Skin of body (tissue), 2 donors: ENCODE results near the gene ZC3H7B. TPM values are rescaled to one million over a fixed set of nuclear protein-coding genes. Genes with fewer than 3 reads are reported as not detected.

Source experiments
- DNase-seq: peaks from one replicate; lab custom pipeline; 2025; lab: John Stamatoyannopoulos, UW
- total RNA-seq: library from RNA; depleted of rRNA; stranded (reverse); fragments of >200 nt; gene quantifications from one replicate; pipeline ENCODE4 v1.2.3, GENCODE V29; 2014

Gene ZC3H7B
- total RNA-seq, 1 donor from 2014 or later = 28.5 TPM

DNA sequence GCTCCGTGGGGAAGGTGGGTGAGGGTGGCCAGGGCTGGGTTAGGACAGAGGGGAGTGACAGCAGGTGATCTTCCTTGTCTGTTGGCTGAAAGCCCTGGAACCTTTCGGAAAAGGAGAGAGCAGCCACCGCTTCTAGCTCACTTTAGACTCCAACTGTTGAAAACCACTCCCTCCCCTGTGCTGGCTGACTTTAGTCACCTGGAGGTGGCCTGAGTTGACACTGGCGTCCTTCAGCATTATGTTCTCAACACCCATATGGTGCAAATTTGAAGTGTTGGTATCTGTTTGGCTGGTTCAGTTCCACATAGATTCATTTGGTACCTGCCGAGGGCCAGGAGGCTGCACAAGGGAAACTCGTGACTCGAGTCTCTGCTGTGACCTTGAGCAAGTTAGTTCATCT is 28.8 kb downstream of the ZC3H7B start:
- no peak for DNase-seq

DNA sequence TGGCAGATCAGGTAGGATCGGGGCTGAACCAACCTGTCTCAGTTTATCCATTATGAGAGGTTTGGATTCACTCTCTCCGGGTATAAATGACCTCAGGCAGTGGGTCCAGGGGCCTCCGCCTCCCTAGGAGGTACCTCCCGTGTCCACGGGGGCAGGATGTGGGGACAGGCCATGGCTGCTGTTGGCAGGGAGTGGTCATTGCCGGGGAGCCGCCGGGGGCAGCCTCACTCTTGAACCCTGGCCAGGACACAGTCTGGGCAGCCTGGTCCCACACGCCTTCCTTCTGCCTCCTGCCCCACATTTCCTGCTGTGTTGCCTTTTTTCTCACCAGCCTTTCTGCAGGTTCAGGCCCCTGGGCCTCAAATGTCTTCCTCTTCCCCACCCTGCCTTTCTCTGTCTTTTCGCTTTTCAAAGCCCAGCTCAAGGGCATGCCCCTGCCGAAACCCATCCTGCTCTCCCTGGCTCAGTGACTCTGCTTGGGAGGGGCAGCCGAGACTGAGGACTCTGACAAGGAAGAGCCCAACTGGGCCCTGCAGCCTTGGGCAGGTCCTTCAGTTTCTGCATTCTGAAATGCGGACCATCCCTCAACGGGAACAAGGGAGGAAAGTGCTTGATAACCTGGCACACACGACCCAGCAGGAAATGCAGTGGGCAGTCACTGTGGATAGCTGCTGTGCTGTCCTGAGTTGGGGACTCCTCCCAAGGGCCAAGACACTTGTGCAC is 31.1 kb downstream of the ZC3H7B start:
- no peak for DNase-seq

DNA sequence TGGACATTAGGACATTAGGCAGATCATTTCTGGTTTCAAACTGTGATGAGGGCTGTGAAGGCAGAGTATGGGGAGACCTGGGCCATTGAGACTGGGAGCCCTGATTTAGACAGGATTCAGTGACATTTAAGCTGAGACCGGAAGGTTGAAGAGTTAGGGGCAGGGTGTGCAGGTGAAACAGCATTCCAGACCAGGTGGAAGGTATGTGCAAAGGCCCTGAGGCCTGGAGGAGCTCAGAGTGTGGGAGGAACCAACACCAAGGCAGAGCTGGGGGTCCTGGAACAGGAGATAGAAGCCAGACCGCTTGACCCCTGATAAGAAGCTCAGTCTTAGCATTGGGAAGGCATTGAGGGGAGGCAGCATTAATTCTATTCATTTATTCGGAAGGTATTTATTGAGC is 32.5 kb downstream of the ZC3H7B start:
- DNase-seq = no peak

DNA sequence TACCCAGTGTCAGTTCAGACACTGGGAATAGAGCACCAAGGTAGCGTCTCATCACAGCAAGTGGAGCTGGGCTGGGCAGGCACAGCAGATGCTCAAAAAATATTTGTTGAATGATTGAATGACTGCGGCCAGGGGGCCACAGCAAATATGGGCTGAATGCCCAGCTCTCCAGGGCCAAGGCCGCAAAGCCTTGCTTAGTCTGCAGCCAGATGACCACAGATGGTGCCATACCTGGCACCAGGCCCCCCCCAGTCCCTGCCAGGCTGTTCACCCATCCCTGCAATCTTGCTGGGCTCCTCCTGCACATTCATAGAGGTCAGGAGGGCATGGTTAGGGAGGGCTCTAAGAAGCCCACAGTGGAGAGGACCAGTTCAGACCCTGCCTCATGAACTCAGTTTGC is 32.9 kb downstream of the ZC3H7B start:
- no peak for DNase-seq

DNA sequence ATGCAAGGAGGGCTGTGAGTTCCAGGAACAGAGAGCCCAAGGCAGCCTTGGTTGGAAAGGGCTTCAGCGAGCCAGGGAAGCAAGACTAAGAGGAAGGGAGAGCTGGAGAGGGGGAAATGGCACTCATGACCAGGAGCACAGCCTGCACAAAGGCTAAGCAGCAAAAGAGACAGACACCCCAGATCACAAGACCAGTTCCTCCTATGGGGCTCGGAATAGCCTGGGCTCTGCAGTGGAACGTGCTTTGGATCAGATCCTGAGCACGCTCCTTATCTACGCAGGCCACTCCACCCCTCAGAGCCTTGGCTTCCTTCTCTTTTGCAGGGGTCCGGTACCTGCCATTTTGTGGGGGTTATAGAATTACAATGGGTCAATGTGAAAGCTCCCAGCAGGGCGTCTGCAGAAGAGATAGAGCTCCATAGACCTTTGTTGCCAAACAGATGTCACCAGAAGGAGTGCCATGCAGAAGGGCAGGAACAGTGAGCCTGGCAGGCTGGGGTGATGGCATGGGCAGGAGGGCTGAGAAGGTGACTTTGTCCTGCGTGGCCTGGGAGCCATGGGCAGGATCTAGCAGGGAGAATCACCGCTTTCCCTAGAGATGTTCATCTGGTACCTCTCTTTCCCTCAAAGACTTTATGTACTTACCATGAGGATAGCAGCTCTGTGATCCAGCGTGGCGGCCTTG is 33.8 kb downstream of the ZC3H7B start:
- no peak for DNase-seq

DNA sequence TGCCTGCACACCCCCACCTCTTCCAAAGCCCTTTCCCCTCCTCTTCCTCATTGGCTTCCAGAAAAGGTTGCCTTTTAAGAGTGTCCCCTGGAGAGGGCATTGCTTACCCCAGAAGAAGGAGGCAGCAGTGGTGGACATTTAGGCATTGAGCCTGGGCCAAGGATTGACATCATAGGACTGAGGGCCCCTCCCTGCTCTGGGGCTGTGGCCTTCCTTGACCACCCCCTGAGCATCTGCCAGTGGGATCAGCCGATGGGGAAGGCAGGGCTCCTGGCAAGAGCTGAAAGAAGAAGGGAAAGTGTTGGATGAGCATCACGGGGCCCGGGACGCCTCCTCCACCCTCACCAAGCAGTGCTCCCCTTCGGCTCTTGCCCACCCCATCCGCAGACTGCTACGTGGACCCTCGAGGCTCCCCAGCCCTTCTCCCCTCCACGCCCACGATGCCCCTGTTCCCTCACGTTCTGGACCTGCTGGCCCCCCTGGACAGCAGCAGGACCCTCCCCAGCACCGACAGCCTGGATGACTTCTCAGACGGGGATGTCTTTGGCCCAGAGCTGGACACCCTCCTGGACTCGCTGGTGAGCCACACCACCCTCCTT is 37.4 kb downstream of the ZC3H7B start:
- no peak for DNase-seq

DNA sequence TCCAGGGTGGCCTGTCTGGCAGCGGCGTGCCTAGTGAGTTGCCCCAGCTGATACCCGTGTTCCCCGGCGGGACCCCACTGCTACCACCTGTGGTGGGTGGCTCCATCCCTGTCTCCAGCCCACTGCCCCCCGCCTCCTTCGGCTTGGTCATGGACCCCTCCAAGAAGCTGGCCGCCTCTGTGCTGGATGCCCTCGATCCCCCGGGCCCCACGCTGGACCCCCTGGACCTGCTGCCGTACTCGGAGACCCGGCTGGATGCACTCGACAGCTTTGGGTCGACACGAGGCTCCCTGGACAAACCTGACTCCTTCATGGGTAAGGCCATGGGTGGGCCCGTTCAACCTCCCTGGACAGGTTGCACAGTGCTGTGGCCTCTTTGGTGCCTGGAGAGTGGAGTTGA is 38.5 kb downstream of the ZC3H7B start:
- no peak for DNase-seq

DNA sequence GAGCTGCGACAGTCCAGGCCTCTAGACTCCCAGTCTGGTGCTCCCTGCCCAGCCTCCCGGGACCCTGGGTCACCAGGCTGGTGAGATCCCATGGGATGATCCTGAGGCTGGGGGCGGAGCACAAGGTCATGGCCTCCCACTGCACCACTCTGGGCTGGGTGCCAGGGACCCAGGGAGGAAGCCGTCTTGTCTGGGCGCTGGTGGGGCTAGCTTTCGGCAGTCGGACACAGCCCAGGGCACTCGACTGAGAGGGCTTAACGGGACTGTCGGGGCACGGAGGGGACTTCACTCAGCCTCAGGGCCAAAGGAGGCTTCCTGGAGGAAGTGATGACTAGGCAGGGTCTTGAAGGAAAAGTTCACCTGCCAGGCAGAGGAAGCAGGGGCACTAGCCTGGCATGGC is 39.0 kb downstream of the ZC3H7B start:
- no peak for DNase-seq

DNA sequence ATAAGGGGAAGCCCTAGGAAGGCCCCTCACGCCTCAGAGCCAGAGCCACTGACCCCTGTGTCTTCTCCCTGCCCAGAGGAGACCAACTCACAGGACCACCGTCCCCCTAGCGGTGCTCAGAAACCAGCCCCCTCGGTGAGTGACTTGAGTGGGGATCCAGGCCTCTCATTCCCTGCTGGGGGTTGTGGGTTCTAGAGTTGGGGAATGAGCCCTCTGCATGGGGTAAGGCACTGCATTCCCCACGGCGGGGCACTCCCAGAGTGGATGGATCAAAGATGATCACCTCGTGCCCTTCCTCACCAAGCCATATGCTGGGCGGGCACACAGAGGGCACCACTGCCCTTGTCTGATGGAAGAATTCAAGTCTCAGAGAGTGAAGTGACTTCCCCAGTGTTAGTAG is 39.7 kb downstream of the ZC3H7B start:
- DNase-seq = no peak

DNA sequence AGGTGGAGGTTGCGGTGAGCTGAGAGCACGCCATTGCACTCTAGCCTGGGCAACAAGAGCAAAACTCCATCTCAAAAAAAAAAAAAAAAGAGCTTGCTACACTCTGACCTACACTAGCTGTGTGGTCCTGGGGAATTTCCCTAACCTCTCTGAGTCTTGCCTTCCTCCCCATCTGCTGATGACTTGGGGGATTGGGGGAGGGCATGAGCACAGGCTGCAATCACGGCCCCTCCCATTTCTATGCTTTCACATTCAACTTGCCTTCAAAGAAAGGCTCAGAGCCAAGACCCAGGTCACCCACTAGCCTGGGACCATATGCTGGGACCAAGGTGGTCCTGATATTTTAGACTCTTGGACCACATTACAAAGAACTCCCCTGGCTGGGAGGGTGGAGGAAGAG is 40.7 kb downstream of the ZC3H7B start:
- DNase-seq = no peak

DNA sequence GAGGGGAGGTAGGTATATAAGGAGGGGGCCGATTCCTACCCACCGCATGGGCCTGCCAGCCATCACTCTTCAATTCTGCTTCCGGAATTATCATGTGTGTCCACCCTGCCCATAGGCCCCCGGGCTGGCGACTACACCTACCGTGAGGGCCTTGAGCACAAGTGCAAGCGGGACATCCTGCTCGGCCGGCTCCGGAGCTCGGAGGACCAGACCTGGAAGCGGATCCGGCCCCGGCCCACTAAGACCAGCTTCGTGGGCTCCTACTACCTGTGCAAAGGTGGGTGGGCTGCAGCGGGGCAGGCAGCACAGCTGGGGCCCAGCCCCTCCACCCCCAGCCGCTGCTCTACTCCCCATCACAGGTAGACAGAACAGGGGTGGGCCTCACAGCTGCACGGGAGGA is 42.0 kb downstream of the ZC3H7B start:
- DNase-seq = no peak

DNA sequence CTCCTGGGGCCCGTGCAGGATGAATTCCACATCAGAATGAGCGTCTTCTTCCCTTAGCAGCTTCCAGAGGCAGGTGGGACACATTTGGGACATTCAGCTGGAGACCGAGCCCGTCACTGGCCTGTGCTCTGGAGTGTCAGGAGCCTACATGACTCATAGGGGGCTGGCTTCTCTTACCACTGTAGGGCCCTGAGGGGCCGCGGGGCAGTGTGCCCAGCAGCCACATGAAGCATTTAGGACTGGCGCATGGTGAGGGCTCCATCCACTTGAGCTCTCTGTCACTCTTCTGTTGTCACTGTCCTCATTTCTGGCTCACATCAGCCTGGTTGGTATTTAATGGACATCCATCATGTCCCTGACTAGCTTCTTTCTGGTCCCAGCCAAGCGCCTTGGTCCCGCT is 42.4 kb downstream of the ZC3H7B start:
- no peak for DNase-seq

DNA sequence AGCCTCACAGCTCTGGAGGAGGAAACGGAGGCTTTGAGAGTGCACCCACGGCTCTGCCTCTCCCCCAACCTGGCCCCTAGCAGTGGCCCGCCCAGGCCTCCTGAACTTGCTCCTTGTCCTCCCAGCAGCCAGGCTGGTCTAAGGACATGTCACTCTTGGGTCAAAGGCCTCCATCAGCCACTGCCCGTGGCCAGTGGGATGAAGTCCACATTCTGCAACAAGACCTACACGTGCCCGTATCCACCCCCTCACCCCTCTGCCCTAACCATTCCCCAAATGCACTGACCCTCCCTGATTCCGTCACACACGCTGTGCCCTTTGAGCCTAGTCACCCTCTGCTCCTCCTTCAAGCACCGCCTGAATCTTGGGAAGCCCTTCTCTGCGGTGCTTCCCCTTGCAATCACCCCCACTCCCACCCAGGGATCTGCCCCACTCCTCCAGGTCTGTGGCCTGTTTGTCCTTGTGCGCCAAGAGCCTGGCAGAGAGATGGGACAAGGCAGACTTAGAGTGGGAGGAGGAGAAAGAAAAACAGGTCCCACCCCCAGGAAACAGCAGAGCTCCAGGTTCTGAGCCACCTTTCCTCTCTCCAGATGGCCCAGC is 43.0 kb downstream of the ZC3H7B start:
- no peak for DNase-seq

DNA sequence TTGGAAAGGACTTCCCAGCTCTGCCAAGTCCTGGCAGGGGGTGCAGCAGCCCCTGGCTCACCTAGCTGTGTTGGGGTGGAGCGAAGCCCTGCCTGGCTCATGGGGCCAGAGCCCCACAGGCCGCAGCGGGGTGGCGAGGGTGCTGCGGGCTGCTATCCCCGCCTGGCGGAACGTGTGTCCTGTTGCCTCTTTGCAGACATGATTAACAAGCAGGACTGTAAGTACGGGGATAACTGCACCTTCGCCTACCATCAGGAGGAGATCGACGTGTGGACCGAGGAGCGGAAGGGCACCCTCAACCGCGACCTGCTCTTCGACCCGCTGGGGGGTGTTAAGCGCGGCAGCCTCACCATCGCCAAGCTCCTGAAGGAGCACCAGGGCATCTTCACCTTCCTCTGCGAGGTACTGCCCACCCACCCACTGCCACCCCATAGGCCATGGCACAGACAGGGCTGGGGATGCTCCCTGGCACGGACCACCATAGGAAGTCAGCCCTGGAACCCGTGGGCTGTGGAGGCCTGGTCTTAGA is 44.5 kb downstream of the ZC3H7B start:
- no peak for DNase-seq

DNA sequence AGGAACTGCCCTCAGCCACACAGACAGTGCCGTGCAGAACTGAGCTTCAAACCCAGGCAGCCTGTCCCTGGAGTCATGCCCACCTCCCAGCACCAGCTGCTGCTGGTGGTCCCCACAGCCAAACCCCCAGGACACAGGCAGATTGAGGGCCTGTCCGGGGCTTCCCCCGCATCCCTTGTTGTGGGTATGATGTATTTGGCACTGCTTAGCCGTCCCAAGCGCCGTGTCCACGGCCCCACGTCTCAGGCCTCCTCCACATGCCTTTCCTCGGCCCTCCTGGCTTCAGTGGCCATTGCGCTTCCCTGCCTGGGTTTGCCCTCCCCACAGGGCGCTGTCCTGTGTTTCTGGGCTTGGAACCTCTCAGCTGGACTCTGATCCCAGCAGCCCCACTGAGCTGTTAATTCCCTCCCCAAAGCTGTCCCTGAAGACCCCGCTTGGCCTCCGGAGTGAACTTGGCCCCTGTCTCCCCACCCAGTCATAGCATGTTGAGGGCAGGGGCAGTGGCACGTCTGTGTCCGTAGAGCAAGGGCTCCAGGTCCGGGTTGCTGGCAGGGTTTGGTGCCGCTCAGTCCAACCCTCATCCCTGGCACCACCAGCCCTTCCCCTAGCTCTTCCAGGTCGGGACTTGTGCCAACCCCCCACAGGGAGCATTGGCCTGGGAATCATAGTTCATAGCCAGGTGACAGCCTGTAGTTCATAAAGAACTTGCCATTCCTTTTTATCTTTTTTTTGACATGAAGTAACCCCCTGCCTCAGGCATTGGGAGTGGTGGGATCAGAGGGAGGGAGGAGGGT is 45.9 kb downstream of the ZC3H7B start:
- DNase-seq = no peak

DNA sequence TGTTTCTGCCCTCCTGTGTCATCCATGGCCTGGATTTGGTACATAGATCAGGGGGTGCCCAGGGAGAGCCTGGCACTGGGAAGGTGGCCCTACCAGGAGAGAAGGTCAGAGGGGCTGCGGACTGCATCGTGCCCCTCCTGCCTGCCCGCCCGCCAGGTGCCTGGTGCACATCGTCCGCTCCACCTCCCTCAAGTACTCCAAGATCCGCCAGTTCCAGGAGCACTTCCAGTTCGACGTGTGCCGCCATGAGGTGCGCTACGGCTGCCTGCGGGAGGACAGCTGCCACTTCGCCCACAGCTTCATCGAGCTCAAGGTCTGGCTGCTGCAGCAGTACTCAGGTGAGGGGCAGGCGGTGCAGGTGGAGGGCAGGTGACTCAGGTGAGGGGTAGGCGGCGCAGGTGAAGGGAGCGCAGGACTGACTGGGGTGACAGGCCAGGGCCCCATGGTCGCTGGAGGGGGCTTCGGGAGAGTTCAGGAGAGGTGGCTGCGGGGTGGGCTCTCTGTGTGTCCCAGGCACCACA is 47.7 kb downstream of the ZC3H7B start:
- DNase-seq = no peak

DNA sequence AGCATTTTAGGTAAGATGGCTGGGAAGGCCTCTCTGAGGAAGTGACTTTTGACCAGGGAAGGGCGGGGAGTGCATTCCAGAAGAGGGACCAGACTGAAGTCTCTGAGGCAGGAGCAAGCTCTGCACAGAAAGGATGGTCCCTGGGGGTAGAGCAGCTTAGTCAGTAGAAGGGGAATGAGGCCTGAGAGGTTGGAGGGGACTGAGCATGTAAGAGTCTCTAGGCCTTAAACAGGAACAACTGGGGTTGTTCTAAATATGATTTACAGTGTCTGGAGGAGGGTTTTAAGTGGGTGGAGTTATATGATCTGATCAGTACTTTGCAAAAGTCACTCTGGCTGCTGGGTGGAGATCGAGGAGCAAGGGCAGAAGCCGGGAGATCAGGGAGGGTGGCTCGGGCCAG is 48.8 kb downstream of the ZC3H7B start:
- no peak for DNase-seq

DNA sequence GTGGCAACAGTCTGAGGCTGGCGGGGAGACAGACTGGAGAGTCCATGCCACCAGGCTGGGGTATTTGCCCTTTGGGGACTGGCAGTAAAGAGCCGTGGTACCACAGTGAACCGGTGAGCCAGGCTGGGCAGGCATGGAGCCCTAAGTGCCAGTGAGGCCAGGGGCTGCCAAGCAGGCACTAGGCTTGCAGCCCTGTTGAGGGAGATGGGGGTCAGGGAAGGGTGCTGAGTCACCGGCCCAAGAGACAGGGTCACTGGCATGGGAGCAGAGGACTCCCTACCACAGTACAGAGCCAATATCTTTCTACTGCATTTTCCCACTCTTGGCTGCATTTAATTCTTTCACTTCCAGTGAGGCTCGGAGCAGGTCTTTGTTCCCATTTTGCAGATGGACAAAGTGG is 49.7 kb downstream of the ZC3H7B start:
- DNase-seq = no peak

DNA sequence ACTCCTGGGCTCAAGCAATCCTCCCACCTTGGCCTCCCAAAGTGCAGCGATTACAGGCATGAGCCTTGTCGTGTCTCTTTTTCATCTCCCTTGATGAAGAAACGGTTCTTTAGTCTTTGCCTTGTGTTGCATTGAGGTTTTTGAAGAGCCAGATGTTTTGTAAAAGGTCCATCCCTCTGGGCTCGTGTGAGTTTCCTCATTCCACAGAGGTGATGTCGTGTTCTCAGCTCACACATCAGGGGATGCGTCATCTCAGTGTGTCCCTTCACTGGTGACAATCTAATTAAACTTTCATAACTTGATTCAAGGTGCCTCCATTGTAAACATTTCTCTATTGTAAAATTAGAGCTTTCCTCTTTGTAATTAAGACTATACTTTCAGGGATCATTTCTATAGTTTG is 50.7 kb downstream of the ZC3H7B start:
- no peak for DNase-seq

DNA sequence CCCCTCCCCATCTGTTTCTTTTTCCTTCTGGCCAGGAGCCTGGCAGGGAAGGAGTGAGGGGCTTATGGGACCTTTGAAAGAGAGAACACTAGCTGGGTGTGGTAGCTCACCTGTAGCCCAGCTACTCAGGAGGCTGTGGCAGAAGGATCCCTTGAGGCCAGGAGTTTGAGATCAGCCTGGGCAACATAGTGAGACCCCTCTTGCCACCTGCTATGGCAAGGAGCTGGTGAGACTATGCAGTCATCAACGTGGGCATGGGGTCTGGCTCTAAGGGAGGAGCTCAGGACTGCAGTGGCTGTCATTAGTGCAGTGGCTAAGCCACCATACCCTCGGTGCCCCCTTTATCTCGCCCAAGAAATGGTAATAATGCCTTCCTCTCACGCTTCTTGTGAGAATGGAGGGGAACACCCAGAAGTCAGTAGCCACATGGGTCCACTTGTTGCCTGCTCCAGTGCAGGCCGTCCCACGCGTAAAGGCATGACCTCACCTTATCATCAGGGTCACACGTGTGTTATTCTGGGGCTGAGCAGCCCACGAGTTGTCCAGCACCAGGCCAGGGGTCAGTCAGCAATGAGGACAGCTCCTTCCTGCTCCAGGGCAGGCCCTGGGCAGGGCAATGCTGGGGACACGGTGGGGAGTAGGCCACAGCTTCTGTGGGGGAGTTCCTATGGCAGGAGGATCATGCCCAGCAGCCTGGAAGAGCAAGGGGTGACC is 52.7 kb downstream of the ZC3H7B start:
- no peak for DNase-seq

DNA sequence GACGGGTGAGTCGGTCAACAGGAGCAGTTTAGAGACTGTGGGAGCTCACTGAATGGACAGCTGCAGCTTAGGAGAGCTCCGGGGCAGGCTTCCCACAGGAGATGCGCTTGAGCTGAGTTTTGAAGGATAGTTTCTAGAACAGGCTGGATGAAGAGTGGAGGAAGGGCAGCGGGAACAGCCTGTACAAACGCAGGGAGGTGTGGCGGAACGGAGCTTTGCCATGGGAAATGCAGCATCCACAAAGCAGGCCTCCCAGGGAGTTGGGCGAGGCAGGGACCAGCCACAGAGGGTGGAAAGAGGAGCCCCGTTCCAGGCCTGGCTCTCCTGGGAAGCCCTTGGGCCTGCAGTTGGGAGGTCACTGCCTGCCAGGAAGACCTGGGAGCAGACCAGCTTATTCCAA is 53.7 kb downstream of the ZC3H7B start:
- no peak for DNase-seq
